Measurements from ENCODE around the gene PDE4B.
"Not testable (repeated sequence)": the region's sequence is repeated elsewhere in the genome, so short reads cannot be mapped to it uniquely, and the experiment has no call there.

PDE4B gene

DNA sequence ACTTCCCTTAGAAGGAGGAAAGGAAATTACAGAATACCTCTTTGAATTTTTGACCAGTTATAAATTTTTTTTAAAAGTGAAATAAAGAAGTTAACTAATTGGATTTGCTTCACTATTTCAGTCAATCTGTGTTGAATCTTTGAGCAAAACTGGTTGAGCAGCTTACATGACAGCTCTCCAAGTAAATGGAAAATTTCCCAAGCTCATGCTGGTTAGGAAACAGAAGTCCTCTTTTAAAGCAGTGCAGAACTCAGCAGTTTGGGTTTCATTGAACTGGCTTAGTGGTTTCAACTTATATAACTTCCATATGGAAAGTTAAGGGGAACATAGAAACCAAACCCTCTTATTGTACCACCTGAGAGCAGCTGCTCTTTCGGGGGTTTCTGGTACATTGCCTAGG, 250.5 kb downstream of the PDE4B start:
- in situ Hi-C loops (cut with MboI; ENCODE audit: low sequenced_read_pairs), result no loop called here

DNA sequence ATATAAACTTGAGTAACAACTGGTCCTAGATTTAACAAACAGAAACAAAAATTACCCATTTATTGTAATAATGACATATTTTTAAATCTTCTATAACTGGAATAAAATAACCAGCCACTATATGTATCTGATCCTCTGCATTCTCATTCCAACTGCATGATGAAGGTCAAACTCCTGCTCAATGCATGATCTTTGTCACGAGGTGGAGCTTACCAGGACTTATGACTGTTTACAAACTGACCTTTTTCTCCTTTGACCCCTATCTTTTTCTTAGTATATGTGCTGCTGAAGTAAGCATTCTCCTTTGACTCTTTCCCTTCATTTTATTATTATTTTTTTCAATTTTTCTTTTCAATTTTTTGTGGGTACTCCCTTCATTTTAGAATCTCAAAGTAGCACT, 252.2 kb downstream of the PDE4B start:
- in situ Hi-C loops (cut with MboI; ENCODE audit: low sequenced_read_pairs), result no loop called here

DNA sequence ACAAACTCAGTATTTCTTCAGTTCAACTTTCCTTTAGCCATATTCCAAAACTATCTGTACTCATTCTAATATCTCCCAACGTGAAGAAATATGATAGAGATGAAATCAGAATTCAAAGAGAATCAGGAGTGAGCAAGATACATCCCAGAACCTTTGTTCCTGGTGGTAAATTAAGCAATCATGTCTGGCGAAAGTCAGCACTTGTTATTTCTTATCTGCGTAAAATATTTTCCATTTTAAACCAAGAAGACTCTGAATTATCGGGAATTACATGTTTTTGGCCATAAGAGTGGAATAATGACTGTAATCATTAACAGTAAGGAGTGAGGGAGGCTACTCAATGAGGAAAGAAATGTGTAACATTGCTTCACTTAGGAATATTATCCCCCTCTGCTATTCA, 253.7 kb downstream of the PDE4B start:
- in situ Hi-C loops (cut with MboI; ENCODE audit: low sequenced_read_pairs), result no loop called here

DNA sequence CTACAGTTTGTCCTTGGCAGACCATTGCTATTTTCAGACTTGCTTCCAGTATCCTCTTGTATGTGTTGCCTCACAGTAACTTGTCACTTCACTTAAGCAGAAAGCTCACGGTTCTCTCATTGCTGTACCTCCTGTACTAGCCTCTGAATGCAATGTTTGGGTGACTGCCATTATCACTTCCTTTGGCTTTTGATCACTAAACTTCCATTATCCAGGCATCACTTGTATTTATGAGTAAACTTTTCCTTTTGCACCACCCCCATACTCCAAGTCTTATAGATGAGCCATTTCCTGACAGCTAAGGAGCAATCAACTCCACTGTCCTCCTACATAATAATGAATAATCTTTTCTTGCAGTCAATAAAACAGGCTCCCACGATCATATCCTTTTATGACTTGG, 255.3 kb downstream of the PDE4B start:
- in situ Hi-C loops (cut with MboI; ENCODE audit: low sequenced_read_pairs), result no loop called here

DNA sequence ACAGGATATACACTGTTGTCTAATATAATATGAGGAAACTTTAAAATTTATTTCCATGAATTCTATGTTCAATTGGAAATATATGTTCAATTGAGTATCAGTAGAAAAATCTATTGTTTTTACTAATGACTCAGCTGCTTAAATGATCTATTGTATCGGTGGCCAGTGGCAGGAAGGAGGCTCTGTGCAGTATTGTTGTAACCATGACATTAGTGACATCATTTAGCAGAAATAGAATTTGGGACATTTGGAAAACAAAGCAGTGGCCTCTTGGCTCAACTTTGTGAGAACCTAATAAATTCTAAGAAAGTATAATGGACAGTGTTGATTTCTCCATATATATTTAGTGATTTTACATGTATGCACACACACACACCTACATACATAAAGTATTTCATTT, 257.4 kb downstream of the PDE4B start:
- in situ Hi-C loops (cut with MboI; ENCODE audit: low sequenced_read_pairs), result no loop called here

DNA sequence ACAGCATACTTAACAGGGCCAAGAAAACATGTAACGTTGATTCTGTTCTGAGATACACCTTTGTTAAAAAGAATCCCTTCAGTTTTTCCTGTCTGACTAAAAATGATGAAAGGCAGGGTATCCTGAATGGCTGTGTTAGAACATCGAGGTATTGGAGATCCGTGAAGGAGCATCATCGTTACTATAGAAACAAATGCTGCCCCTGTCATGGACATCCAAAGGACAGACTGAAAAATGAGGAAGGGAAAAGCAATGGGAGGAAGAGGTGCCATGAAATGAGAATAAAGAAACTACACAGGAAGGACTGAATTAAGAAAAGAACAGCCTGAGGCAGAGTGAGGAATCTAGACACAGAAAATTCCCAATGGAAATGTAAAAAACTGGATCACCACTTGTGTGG, 257.9 kb downstream of the PDE4B start:
- in situ Hi-C loops (cut with MboI; ENCODE audit: low sequenced_read_pairs), result no loop called here

DNA sequence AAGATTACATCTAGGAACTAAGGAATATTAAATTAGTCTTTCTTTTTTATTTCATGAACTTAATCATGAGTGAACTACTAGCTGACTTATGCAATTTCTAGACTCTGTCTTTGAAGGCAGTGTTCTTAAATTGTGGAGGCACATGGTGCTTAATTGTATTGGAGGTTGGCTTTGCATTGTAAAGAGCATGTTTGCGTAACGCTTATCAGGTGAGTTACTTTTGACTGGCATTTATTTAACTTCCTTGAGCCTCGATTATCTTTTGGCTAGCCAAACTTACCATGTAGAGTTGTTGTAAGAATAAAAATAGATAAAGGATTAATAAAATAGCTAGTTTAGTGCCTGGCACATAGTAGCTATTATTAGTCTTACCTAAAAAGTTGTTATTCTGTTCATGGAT, 262.4 kb downstream of the PDE4B start:
- in situ Hi-C loops (cut with MboI; ENCODE audit: low sequenced_read_pairs), result no loop called here

DNA sequence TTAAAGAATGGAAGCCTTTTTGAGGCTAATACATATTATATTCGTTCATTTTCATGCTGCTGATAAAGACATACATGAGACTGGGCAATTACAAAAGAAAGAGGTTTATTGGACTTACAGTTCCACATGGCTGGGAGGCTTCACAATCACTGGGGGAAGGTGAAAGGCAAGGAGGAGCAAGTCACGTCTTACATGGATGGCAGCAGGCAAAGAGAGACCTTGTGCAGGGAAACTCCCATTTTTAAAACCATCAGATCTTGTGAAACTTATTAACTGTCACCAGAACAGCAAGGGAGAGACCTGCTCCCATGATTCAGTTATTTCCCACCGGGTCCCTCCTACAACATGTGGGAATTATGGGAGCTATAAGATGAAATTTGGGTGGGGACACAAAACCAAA, 264.8 kb downstream of the PDE4B start:
- in situ Hi-C loops (cut with MboI; ENCODE audit: low sequenced_read_pairs), result not testable (repeated sequence)

DNA sequence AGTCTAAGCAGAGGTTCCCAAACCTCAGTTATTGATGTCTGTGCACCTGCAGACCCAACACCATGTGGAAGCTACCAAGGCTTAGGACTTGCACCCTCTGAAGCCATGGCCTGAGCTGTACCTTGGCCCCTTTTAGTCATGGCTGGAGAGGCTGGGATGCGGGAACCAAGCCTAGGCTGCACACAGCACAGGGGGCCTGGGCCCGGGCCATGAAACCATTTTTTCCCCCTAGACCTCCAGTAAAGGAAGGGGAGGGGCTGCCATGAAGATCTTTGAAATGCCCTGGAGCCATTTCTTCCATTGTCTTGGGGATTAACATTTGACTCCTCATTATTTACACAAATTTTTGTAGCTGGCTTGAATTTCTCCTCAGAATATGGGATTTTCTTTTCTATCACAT, 265.9 kb downstream of the PDE4B start:
- in situ Hi-C loops (cut with MboI; ENCODE audit: low sequenced_read_pairs), result no loop called here

DNA sequence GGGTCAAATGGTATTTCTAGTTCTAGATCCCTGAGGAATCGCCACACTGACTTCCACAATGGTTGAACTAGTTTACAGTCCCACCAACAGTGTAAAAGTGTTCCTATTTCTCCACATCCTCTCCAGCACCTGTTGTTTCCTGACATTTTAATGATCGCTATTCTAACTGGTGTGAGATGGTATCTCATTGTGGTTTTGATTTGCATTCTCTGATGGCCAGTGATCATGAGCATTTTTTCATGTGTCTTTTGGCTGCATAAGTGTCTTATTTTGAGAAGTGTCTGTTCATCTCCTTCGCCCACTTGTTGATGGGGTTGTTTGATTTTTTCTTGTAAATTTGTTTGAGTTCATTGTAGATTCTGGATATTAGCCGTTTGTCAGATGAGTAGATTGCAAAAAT, 274.5 kb downstream of the PDE4B start:
- in situ Hi-C loops (cut with MboI; ENCODE audit: low sequenced_read_pairs), result not testable (repeated sequence)

DNA sequence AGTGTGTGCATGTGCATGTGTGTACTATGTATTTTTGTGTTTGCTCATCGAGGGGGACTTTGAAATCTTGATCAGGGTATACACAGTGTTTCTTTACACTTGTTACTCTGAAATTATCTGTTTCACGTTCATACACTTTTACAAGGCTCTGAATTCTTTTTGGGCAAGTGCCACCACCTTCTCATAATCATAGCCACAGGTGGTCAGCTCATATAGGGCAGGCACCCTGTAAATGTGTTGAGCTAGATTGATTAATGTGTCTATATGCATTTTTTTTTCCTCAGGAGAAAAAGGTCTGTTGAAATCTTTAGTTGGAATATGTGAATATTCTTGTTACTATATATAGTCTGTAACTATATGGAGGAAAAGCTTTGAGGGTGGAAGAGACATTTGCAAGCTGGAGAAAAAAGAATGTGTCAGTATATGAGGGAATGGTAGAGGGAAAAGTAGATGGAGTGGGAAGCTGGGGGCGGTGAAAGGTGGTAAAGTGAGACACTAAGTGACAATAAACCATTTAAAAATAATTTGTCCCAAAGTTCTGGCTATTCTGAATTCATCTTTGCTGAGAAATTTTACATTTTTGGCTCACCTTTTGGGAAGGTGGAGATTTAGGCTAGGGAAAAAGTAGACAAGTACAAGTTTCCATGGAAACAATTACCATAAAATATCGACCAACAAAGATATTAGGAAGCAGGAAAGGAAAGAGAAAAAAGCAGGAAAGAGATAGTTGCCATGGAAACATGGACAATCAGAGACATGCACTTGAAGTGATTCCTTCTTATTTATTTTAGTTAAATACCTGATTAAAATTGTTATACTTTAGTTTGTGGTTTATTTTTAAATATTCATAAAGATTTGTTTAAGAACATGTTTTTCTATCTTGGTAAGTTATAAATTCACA, 277.5 kb downstream of the PDE4B start:
- in situ Hi-C loops (cut with MboI; ENCODE audit: low sequenced_read_pairs), result no loop called here

DNA sequence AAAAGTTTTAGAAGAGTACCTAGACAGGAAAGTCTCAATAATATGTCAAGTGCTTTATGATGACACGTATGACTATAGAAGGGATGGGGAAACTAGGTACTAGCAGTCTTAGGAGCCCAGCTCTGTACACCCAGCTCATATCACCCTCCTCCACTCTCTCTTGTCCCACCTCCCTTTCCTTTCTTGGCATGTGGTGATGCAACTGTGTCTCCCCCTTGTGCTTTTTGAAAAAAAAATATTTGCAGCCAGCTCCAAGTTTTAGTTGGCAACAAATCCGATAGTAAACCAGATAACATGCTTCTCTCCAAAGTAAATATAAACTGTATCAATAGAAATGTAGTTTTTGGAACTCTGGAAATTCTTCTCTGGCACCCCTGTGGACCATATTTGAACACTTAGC, 280.7 kb downstream of the PDE4B start:
- in situ Hi-C loops (cut with MboI; ENCODE audit: low sequenced_read_pairs), result no loop called here

DNA sequence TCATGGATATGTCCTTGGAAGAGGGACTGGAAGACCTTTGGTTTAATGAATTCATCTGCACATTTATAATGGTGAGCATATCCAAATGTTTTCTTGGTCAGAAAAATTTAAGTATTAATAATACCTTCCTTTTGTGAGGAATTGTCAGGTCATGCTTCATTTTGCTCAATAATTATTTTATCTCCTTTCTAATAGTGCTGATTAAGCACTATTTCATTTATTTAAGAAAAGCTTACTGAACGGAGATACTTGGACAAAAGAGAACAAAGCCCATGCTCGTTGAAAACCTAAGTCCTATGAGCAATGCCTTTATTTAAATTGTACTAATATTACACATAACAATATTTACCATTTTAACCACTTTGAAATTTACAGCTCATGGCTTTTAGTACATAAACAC, 281.5 kb downstream of the PDE4B start:
- in situ Hi-C loops (cut with MboI; ENCODE audit: low sequenced_read_pairs), result no loop called here

DNA sequence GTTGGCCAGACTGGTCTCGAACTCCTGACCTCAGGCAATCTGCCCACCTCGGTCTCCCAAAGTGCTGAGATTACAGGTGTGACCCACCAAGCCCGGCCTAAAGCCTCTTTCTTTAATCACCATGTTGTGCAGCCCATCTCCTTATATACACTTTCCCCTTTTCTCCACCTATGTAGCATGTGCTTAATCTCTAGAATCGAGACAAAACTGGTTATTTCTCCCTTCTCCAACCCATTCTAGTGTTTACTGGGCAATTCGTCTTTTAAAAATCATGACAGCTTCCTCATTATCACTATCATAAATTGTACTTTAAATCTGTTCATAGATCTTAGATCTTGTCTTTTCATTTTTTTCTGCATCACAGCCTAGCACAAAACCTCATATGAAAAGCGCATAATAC, 285.7 kb downstream of the PDE4B start:
- in situ Hi-C loops (cut with MboI; ENCODE audit: low sequenced_read_pairs), result no loop called here

DNA sequence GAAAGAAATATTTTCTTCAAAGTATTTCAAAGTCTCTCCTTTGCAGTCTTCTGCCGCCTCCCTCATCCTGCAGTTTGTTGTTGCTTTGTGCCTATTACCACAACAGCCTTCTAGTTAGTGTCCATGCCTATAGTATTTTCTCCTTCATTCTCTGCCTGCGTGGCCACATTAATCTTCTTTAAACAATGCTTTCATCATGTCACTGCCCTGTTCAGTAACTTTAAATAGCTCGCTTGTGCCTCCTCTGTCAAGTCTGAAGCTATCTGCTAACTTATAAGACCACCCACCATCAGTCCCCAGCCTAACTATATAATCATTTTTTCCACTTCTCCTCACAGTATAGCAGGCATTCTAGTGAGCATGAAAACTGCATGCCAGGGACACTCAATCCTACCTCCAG, 290.3 kb downstream of the PDE4B start:
- in situ Hi-C loops (cut with MboI; ENCODE audit: low sequenced_read_pairs), result no loop called here

DNA sequence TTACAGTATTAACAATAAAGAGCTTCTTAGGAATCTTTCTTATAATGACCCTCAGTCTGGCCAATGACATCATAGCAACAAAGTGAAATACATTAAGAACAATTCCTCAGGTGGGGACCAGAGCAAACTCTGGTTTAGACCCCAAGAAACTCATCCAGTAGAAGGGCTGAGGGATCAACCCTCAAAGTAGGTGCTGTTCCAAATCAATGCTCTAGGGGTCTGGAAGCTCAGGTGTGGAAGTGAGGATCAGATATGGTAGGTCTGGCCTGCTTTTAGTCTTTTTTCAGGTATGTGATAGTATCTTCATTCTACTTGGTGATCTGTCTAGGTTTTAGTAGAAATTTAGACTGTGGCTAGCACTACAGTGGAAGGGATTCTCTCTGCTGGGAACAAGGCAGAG, 291.7 kb downstream of the PDE4B start:
- in situ Hi-C loops (cut with MboI; ENCODE audit: low sequenced_read_pairs), result no loop called here

DNA sequence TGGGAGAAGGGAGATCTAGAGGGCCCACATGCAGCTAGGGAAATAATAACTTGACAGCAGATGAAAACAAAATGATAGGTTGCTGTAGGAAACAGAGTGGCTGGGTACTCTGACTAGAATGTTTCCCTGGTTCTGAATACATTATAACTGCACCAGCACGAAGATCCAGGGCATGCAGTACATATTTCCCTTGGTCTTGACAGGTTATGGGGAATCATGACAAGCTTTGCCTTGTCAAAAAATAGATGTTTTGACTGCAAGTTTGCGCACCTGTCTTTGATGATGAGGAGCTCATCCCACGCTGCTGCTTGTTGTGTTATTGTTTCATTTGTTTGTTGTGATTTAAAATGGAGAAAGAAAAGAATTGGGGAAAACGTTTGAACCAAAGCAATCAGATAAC, 292.9 kb downstream of the PDE4B start:
- in situ Hi-C loops (cut with MboI; ENCODE audit: low sequenced_read_pairs), result no loop called here

DNA sequence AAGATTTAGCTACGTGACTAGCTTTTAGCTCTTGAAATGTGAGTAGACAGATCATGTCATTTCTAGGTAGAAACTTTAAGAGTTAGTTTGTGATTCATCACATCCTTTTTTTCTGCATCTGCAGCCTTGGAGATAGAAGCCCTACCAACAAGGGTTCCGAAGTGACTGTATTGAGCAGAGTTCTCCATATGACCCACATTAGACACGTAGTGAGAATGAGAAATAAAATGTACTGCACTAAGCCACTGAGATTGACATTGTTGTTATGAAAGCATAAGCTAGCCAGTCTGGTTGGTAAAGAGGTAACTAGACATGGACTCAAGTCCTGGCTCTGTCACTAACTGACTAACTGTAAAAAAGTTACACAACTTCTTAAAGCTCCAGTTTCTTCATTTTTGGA, 296.1 kb downstream of the PDE4B start:
- in situ Hi-C loops (cut with MboI; ENCODE audit: low sequenced_read_pairs), result no loop called here

DNA sequence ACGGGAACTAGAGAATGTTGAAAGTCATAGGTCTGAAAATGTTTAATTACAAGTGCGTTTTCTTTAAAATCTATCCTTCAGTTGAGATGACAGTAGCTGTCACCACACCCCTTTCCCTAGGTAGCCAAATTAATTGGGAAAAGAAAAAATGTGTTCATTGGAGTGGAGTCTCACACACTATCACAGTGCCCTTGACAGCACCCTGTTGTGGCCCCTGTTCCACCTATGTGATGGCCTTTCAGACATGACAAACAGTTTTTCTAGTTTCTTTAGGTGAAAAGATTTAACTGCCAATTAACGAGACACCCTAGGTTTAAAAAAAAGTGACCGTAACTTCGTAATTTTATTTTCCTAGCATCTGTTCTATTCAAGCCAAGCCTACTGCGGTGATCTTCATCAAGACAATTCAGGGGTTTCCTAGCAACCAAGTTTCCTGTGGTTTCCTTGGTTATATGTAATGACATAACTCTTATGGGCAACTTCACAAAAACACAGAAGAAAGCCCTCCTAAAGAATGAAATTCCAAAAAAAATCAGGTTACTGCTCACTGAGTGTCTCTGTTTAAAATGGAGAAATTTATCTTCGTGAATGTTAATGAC, 298.3 kb downstream of the PDE4B start:
- in situ Hi-C loops (cut with MboI; ENCODE audit: low sequenced_read_pairs), result no loop called here

DNA sequence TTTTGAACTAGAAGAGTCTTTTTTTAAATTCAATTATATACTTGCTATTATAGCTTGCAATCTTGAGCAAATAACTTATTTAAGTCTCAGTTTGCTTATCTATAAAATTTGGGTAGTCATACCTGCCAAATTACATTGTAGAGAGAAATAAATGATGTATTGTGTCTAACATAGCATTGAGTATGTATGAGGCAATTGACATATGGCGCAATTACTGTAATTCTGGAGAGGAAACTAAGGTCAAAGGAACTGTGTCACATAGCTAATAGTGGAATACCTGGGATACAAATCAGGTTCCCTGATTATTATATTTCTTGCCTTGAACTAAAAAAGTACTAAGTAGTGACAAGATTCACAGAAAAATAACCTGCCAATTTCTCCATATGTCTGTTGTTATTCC, 302.5 kb downstream of the PDE4B start:
- in situ Hi-C loops (cut with MboI; ENCODE audit: low sequenced_read_pairs), result no loop called here

DNA sequence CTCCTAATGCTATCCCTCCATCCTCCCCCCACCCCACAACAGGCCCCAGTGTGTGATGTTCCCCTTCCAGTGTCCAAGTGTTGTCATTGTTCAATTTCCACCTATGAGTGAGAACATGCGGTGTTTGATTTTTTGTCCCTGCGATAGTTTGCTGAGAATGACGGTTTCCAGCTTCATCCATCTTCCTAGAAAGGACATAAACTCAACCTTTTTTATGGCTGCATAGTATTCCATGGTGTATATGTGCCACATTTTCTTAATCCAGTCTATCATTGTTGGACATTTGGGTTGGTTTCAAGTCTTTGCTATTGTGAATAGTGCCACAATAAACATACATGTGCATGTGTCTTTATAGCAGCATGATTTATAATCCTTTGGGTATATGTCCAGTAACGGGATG, 308.3 kb downstream of the PDE4B start:
- in situ Hi-C loops (cut with MboI; ENCODE audit: low sequenced_read_pairs), result not testable (repeated sequence)

DNA sequence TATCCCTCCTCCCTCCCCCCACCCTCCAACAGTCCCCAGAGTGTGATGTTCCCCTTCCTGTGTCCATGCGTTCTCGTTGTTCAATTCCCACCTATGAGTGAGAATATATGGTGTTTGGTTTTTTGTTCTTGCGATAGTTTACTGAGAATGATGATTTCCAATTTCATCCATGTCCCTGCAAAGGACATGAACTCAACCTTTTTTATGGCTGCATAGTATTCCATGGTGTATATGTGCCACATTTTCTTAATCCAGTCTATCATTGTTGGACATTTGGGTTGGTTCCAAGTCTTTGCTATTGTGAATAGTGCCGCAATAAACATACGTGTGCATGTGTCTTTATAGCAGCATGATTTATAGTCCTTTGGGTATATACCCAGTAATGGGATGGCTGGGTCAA, 311.4 kb downstream of the PDE4B start:
- in situ Hi-C loops (cut with MboI; ENCODE audit: low sequenced_read_pairs), result not testable (repeated sequence)

DNA sequence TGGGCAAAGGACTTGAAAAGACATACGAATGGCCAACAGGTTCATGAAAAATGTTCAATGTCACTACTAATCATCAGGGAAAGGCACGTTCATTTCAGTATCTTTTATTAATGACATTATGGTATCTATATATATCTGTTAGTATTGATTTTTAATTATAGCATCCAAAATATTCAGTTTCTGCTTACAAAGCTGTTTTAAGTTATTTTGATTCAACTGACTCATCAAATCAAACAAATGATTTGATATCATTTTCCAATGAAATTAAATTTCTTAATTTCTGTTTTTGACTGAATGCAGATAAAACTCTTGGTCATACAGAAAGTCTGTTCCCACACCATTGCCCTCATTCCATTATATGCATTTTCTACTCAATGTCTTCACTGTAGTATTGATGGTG, 315.9 kb downstream of the PDE4B start:
- in situ Hi-C loops (cut with MboI; ENCODE audit: low sequenced_read_pairs), result no loop called here
